OCI-LY1 (cell line): ENCODE measurements around the gene ADCK1.

ENCODE experiments used
- CTCF ChIP-seq: fragments of 200-600 bp; sonication (generic), shearing (Covaris generic); IDR thresholded peaks from 2 replicates; pipeline ENCODE4 v1.5.1; 2017; ENCODE audit warnings: mild to moderate bottlenecking, antibody characterized with exemption, low read length, moderate library complexity, mixed read lengths
- EZH2 ChIP-seq: fragments of 200-600 bp; sonication (generic), shearing (Covaris generic); IDR thresholded peaks from 2 replicates; pipeline ENCODE4 v1.8.0; 2017; ENCODE audit warnings: borderline replicate concordance, mixed run types, mild to moderate bottlenecking, antibody characterized with exemption, low read length, moderate library complexity, mixed read lengths

DNA sequence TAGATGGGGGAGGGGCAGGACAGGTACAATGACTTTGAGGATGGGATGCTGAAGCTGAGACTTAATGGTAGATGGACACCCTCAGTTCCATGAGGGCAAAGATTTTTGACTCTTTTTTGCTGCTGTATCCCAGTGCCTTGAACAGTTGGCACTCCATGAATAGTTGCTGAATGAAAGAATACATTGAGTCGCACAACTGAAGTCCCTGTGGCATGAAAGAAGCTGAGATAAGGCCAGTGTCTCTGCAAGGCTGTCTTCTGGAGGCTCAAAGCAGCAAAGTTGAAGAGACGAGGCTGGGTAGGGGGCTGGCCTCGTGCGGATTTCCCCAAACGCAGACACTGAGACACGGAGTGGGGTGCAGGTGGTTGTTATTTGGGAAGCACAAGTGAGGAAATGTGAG is 179.3 kb downstream of the ADCK1 start:
- TF ChIP-seq CTCF, result no peak
- TF ChIP-seq EZH2, result no peak
